CD4-positive, alpha-beta T cell treated with Interferon alpha-2 for 1 hour (primary cell): ENCODE measurements around the gene TBKBP1.
"Not testable (repeated sequence)": the region's sequence is repeated elsewhere in the genome, so short reads cannot be mapped to it uniquely, and the experiment has no call there.

Experiments
- DNase-seq, 2 donors: peaks; one replicate each; pipeline ENCODE4 v3.0.0-alpha.2; 2020 to 2022

The TBKBP1 gene

GRCh38 chr17:47733047-47733673 is 39.2 kb downstream of the TBKBP1 start, which contains the start of gene TBX21:
Gene TBX21, plus strand, starts transcription at chr17:47733236. Its CDS starts 219 bp downstream, at chr17:47733455.
- peak; percentile 91 to 94 for DNase-seq

GRCh38 chr17:47733674-47734410 is 39.9 kb downstream of the TBKBP1 start:
- DNase-seq: no peak

DNA sequence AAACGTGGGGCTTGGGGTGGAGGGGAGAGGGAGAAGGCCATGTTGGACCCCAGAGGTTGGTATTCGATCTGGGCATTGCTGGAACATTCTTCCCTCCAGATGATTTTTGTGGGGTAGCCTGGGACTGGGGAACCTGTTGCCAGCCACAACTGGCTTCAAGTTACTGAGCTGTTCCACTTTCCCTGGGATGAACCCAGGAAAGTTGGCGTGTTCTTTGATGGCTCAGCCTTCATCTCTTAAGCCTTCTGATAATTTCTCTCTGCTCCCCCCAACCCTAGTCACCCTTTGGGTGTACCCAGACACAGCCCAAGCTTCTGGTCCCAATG is 41.1 kb downstream of the TBKBP1 start:
- no peak for DNase-seq

GRCh38 chr17:47735536-47736011 is 41.6 kb downstream of the TBKBP1 start:
- peak in 1 of 2 donors; percentile 50 for DNase-seq

DNA sequence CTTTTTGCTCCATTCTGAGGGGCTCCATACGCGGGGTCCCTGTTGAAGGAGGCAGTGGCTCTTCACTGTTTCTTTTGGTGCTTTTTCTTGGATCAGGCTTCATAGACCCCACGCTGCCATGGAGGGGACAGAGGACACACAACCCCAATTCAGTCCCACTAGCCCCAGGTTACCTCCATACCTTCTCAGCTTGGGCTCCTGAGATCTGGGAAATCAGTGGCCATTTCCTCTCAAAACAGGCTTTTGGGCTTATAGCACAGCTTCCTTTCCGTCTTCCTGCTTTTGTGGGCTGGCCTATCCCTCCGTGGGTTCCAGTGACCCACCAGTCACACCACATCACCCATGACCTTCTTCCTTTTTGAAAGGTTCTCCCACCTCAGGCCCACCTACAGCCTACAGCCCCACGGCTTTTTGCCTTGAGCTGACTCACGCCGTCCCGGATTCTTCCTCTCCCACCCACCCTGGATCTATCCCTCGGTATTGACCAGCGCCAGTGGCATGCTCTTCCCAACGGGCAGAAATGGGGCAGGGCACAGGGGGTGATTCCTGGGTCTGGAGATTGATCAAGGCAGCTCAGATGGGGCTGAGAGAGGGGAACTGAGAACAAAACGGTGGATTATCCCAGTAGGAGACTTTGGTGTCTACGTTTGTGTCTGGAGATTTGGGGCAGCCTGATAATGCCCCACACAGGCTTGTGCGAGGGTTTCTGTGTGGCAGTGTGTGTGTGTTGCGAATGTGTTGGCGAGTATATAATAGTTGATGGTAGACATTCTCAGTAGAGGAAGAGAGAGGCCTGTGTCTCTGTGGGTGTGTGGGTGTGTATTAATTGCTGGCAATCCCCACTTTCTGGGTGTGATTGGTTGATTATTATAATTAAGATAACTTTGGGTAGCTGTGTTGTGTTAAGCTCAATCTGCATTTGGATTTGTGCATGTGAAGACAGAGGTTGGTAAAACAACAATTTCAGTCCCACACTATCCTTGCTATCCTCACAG is 42.8 kb downstream of the TBKBP1 start:
- no peak for DNase-seq

DNA sequence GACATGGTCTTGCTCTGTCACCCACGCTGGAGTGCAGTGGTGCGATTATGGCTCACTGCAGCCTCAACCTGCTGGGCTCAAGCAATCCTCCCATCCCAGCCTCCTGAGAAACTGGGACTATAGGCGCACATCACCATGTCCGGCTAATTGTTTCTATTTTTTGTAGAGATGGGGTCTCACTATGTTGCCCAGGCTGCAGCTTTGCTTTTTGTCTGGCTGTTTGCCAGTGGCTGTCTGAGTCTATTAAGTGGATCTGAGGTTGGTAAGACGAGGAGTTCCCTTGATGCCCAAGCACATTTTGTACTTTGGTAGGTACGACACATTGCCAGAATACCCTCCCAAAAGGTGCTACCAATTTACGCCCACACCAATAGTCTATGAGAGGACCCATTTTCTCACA is 44.2 kb downstream of the TBKBP1 start:
- no peak for DNase-seq

DNA sequence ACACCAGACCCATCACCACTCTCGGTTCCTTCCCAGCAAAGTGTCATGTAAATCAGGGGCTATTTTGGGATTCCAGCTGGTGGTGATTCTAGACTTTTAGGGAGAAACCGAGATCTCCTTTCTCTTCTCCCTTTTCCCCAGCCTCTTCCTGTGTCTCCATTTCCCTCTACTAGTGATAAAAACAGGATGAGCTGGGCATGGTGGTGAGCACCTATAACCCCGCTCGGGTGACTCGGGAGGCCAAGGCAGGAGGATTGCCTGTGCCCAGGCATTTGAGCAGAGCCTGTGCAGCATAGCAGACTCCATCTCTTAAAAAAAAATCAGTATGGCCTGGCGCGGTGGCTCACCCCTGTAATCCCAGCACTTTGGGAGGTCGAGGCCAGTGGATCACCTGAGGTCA is 45.2 kb downstream of the TBKBP1 start:
- no peak for DNase-seq

DNA sequence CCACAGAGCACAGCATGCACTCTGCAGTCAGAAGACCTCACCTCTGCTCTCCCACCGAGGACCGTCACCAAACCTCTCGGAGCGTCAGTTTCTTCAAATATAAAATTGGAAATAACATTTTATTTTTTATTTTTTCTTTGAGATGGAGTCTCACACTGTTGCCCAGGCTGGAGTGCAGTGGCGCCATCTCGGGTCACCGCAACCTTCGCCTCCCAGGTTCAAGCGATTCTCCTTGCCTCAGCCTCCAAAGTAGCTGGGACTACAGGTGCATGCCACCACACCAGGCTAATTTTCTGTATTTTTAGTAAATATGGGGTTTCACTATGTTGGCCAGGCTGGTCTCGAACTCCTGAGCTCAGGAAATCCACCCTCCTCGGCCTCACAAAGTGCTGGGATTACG is 46.0 kb downstream of the TBKBP1 start:
- not testable (repeated sequence) for DNase-seq

DNA sequence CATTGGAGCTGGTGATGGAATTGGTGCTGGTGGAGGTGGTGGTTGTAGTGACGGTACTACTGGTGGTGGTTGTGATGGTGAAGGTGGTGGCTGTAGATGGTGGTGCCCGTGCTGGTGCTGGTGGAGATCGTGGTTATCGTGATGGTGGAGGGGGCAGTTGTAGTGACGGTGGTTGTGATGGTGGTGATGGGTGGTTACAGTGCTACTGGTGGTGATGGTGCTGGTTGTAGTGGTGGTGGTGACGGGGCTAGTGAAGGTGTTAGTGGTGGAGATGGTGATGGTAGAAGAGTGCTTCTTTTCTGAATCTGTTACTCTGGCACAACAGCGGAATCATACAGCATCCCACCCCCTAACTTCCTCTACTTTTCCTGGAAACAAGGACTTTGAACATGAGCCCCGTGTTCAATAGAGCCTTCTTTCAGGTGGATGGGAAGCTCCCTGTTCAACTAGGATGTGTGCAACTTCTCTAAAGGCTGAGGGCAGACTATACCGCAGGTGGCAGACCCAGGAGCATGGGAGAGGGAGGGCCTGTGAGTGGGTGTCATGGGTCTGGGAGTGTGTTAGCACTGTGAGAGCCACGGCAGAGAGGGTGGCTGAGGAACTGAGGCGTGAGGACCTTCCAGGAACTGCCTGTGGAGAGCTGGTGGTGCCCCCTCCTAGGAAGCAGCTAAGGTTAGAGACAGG is 47.3 kb downstream of the TBKBP1 start:
- peak; percentile 37 to 62 for DNase-seq

- no peak for DNase-seq
Measured at GRCh38 chr17:47741793-47742145, 47.8 kb downstream of the TBKBP1 start.

GRCh38 chr17:47742319-47743181 is 48.6 kb downstream of the TBKBP1 start:
- DNase-seq: peak; percentile 44 to 58

DNA sequence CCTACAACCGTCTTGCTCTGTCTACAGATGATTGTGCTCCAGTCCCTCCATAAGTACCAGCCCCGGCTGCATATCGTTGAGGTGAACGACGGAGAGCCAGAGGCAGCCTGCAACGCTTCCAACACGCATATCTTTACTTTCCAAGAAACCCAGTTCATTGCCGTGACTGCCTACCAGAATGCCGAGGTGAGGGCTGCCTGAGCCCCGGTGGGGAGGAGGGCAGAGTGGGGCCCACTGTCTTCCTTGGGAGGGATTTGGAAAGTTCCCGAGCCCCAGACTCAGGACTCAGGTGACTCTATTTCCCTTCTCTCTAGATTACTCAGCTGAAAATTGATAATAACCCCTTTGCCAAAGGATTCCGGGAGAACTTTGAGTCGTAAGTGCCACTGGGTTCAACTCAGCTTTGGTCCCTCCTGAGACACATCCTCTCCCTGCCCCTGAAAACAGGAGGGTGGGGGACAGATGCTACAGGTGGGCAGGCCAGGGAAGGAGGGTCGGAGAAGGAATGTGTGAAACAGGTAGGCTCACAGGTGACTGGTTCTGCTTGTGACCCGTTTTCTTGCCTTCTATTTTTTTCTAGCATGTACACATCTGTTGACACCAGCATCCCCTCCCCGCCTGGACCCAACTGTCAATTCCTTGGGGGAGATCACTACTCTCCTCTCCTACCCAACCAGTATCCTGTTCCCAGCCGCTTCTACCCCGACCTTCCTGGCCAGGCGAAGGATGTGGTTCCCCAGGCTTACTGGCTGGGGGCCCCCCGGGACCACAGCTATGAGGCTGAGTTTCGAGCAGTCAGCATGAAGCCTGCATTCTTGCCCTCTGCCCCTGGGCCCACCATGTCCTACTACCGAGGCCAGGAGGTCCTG is 50.4 kb downstream of the TBKBP1 start:
- DNase-seq: no peak

DNA sequence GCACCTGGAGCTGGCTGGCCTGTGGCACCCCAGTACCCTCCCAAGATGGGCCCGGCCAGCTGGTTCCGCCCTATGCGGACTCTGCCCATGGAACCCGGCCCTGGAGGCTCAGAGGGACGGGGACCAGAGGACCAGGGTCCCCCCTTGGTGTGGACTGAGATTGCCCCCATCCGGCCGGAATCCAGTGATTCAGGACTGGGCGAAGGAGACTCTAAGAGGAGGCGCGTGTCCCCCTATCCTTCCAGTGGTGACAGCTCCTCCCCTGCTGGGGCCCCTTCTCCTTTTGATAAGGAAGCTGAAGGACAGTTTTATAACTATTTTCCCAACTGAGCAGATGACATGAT is 51.0 kb downstream of the TBKBP1 start:
- no peak for DNase-seq

- DNase-seq: no peak
Measured at GRCh38 chr17:47751471-47751870, 57.5 kb downstream of the TBKBP1 start.

GRCh38 chr17:47757386-47757785 is 63.4 kb downstream of the TBKBP1 start:
- no peak for DNase-seq

DNA sequence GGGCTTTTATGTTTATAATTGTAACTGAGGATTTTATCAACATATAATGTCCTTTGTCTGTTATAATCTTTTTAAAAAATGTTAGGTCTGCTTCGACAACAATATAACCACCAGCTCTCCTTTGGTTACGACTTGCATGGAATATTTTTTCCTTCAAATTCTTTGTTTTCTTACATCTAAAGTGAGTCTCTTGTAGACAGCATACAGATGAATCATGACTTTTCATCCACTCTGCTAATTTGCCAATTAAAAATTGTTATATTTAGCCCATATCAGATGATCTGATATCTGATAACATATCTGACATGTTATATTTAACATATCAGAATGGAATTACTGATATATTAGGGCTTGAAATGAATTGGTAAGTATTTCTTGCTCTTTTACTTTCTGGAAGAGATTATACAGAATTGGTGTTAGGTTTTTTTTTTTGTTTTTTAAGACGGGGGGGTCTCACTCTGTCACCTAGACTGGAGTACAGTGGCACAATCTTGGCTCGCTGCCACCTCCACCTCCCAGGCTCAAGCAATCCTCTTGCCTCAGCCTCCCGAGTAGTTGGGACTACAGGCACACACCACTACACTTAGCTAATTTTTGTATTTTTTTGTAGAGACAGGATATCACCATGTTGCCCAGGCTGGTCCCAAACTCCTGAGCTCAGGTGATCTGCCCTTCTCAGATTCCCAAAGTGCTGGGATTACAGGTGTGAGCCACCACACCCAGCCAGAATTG is 66.6 kb downstream of the TBKBP1 start:
- DNase-seq: no peak
